ENCODE data around the gene CCDC80. TPM values are rescaled to one million over a fixed set of nuclear protein-coding genes. Genes with fewer than 3 reads are reported as not detected.

CCDC80 gene
- total RNA-seq, 2 experiments from 2014 or later, result 0.59 to 0.63 TPM

DNA sequence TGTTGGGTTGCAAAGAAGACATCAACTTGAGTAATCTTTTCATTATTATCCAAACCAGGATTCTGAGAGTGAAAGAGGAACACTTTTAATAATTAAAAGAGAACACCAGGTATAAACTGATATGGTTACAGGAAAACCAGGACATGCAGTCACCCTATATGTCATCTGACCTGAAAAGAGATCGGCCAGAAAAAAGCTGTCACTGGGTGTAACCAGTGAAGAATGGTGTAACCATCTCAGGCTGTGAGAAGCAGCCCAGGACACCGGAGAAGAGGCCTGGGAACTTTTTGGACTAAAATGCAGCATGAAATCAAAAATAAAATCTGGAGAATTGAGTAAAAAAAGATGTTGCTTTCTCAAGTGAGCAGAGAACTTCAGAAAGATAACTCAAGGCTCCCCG, 10.1 kb upstream of the CCDC80 start:
- no peaks in the 10 kb centered on the region; the same call in 1 of the 2 replicates for H3K9me2 ChIP-seq (ENCODE audit: insufficient read depth, low read length)
- no peak for TF ChIP-seq EZH2phosphoT487 (IDR thresholded peaks at IDR 0.05; ENCODE audit: borderline replicate concordance, low read depth, low read length)
- TF ChIP-seq, protein P1, sequence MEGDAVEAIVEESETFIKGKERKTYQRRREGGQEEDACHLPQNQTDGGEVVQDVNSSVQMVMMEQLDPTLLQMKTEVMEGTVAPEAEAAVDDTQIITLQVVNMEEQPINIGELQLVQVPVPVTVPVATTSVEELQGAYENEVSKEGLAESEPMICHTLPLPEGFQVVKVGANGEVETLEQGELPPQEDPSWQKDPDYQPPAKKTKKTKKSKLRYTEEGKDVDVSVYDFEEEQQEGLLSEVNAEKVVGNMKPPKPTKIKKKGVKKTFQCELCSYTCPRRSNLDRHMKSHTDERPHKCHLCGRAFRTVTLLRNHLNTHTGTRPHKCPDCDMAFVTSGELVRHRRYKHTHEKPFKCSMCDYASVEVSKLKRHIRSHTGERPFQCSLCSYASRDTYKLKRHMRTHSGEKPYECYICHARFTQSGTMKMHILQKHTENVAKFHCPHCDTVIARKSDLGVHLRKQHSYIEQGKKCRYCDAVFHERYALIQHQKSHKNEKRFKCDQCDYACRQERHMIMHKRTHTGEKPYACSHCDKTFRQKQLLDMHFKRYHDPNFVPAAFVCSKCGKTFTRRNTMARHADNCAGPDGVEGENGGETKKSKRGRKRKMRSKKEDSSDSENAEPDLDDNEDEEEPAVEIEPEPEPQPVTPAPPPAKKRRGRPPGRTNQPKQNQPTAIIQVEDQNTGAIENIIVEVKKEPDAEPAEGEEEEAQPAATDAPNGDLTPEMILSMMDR (conservative IDR thresholded peaks at IDR 0.05; ENCODE audit: low read length), result no peak
- no TSS peak for BruUV-seq (replicated peaks)
- no peak overlapping the region for H3K4me3 ChIP-seq (ENCODE audit: low read depth, low read length, poor library complexity, severe bottlenecking)
- ChIA-PET POLR2A (interaction anchor here (0.8 kb wide), 1 partner anchor 11 kb away, joined by 3 read pairs; no protein-coding TSS in a partner anchor), CTCF (ENCODE audit: unreplicated experiment) (interaction anchor here (1.5 kb wide), 1 partner anchor 20 kb away, joined by 3 read pairs; no protein-coding TSS in a partner anchor)
- no peak overlapping the region for H3K4me2 ChIP-seq (ENCODE audit: low read length)
- H3K79me2 ChIP-seq (ENCODE audit: insufficient read depth, low read depth, low read length), result no peaks in the 10 kb centered on the region
- intact Hi-C loops (cut with micrococcal nuclease; ENCODE audit: unreplicated experiment), result no loop called here
- H4K20me1 ChIP-seq (ENCODE audit: insufficient read depth, low read length), result no peaks in the 10 kb centered on the region
- no peak overlapping the region for H2AFZ ChIP-seq (ENCODE audit: low read length)
- H3K27ac ChIP-seq (ENCODE audit: low read depth, low read length, poor library complexity, severe bottlenecking), result no peak overlapping the region
- no peaks in the 10 kb centered on the region for H3K9me3 ChIP-seq (ENCODE audit: low read length)
- no peaks in the 10 kb centered on the region for H3K4me1 ChIP-seq (ENCODE audit: insufficient read depth, low read length, poor library complexity, severe bottlenecking)
- no peak for DNase-seq (ENCODE audit: low spot score)
- H3K36me3 ChIP-seq (ENCODE audit: insufficient read depth, low read length), result no peaks in the 10 kb centered on the region

DNA sequence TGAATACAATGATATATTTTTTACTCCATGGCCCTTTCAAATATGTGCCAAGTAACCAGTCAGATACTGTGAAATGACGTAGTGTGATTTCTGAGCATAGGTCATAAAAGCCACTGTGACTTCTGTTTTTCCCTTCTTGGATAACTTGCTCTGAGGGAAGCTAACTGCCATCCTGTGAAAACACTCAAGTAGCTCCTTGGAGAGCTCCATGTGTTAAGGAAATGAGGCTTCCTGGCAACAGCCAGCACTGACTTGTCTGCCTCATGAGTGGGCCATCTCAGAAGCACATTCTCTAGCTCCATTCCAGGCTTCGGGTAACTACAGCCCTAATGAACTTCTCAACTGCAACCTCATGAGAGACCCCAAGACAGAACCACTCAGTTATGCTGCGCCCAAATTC, 9.5 kb upstream of the CCDC80 start:
- no TSS peak for BruUV-seq (replicated peaks)
- Histone ChIP-seq H2AFZ (ENCODE audit: low read length) (no peak overlapping the region), H3K9me2 (ENCODE audit: insufficient read depth, low read length) (no peaks in the 10 kb centered on the region; the same call in 1 of the 2 replicates), H3K4me1 (ENCODE audit: insufficient read depth, low read length, poor library complexity, severe bottlenecking) (no peaks in the 10 kb centered on the region), H3K36me3 (ENCODE audit: insufficient read depth, low read length) (no peaks in the 10 kb centered on the region), H3K27ac (ENCODE audit: low read depth, low read length, poor library complexity, severe bottlenecking) (no peak overlapping the region), H3K79me2 (ENCODE audit: insufficient read depth, low read depth, low read length) (no peaks in the 10 kb centered on the region), H3K4me2 (ENCODE audit: low read length) (no peak overlapping the region), H3K9me3 (ENCODE audit: low read length) (no peaks in the 10 kb centered on the region), H4K20me1 (ENCODE audit: insufficient read depth, low read length) (no peaks in the 10 kb centered on the region), H3K4me3 (ENCODE audit: low read depth, low read length, poor library complexity, severe bottlenecking) (no peak overlapping the region)
- no peak for DNase-seq (ENCODE audit: low spot score)
- CTCF ChIA-PET (ENCODE audit: unreplicated experiment), result no interaction called here
- POLR2A ChIA-PET, result interaction anchor here (0.7 kb wide), 1 partner anchor 16 kb away, joined by 3 read pairs; no protein-coding TSS in a partner anchor
- intact Hi-C loops (cut with micrococcal nuclease; ENCODE audit: unreplicated experiment), result no loop called here
- TF ChIP-seq, protein P1 (conservative IDR thresholded peaks at IDR 0.05; ENCODE audit: low read length), result no peak
- no peak for TF ChIP-seq EZH2phosphoT487 (IDR thresholded peaks at IDR 0.05; ENCODE audit: borderline replicate concordance, low read depth, low read length)

DNA sequence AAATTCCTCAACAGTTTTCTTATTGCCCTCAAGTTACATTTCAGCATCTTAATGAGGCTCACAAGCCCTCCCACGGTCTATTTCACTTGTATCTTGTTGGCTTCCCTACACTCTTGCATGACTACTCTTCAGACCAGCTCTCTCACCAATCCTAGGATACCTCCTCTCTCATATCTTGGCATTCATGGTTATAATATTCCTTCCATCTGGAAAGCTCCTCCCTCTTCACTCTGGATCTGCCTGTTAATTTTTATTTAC, 8.5 kb upstream of the CCDC80 start:
- Histone ChIP-seq H2AFZ (ENCODE audit: low read length) (no peak overlapping the region), H3K4me1 (ENCODE audit: insufficient read depth, low read length, poor library complexity, severe bottlenecking) (no peaks in the 10 kb centered on the region), H3K27ac (ENCODE audit: low read depth, low read length, poor library complexity, severe bottlenecking) (no peak overlapping the region), H3K36me3 (ENCODE audit: insufficient read depth, low read length) (no peaks in the 10 kb centered on the region), H4K20me1 (ENCODE audit: insufficient read depth, low read length) (no peaks in the 10 kb centered on the region), H3K79me2 (ENCODE audit: insufficient read depth, low read depth, low read length) (no peaks in the 10 kb centered on the region), H3K9me2 (ENCODE audit: insufficient read depth, low read length) (no peaks in the 10 kb centered on the region; the same call in 1 of the 2 replicates), H3K9me3 (ENCODE audit: low read length) (no peaks in the 10 kb centered on the region), H3K4me2 (ENCODE audit: low read length) (no peak overlapping the region), H3K4me3 (ENCODE audit: low read depth, low read length, poor library complexity, severe bottlenecking) (no peak overlapping the region)
- BruUV-seq (replicated peaks), result no TSS peak
- POLR2A ChIA-PET, result no interaction called here
- DNase-seq (ENCODE audit: low spot score), result no peak
- intact Hi-C loops (cut with micrococcal nuclease; ENCODE audit: unreplicated experiment), result no loop called here
- TF ChIP-seq, protein P1 (conservative IDR thresholded peaks at IDR 0.05; ENCODE audit: low read length), result no peak
- no peak for TF ChIP-seq EZH2phosphoT487 (IDR thresholded peaks at IDR 0.05; ENCODE audit: borderline replicate concordance, low read depth, low read length)
- CTCF ChIA-PET (ENCODE audit: unreplicated experiment), result no interaction called here

Measured in OCI-LY7 (cell line).